Liver (tissue), 9 donors: ENCODE data around the gene DIS3L2. TPM values are rescaled to one million over a fixed set of nuclear protein-coding genes. Genes with fewer than 3 reads are reported as not detected.

Source experiments
- DNase-seq: peaks from one replicate; pipeline ENCODE4 v3.0.0-alpha.2; 2017; ENCODE audit warnings: low spot score
- H3K27ac ChIP-seq, 2 donors: one replicate each; pipeline ENCODE4 v1.7.0; 2013; ENCODE audit warnings: inconsistent platforms in 2 of 2, low read length in 2 of 2, control low read depth in 1 of 2, low read depth in 1 of 2, mild to moderate bottlenecking in 1 of 2
- H3K27me3 ChIP-seq, 4 donors: one replicate each; pipeline versions ENCODE4 v1.6.1 to v1.7.0; 2013; ENCODE audit warnings: low read length in 3 of 4, inconsistent platforms in 1 of 4, mild to moderate bottlenecking in 1 of 4, moderate library complexity in 1 of 4; ENCODE audit not compliant: control insufficient read depth in 4 of 4, insufficient read depth in 4 of 4
- H3K36me3 ChIP-seq, 4 donors: one replicate each; pipeline versions ENCODE4 v1.6.1 to v1.7.0; 2013; ENCODE audit warnings: low read length in 3 of 4, mild to moderate bottlenecking in 3 of 4, low read depth in 1 of 4, moderate library complexity in 1 of 4; ENCODE audit not compliant: control insufficient read depth in 4 of 4, insufficient read depth in 3 of 4
- H3K4me1 ChIP-seq, 4 donors: one replicate each; pipeline versions ENCODE4 v1.6.1 to v1.7.0; 2013; ENCODE audit warnings: low read length in 3 of 4, mild to moderate bottlenecking in 3 of 4, moderate library complexity in 1 of 4; ENCODE audit not compliant: control insufficient read depth in 4 of 4, insufficient read depth in 4 of 4
- H3K4me3 ChIP-seq, 3 donors: one replicate each; pipeline versions ENCODE4 v1.6.1 to v1.7.0; 2013; ENCODE audit warnings: low read length in 3 of 3, control low read depth in 1 of 3, low read depth in 1 of 3, mild to moderate bottlenecking in 1 of 3
- H3K9ac ChIP-seq, 2 donors: one replicate each; pipeline ENCODE4 v1.7.0; 2013; ENCODE audit warnings: low read length in 2 of 2, mild to moderate bottlenecking in 2 of 2, moderate library complexity in 2 of 2, control low read depth in 1 of 2, low read depth in 1 of 2
- H3K9me3 ChIP-seq, 4 donors: one replicate each; pipeline versions ENCODE4 v1.6.1 to v1.7.0; 2013; ENCODE audit warnings: low read length in 3 of 4; ENCODE audit not compliant: control insufficient read depth in 4 of 4
- EGR1 ChIP-seq, 2 donors: IDR thresholded peaks; 2 replicates each; pipeline ENCODE4 v1.6.1; 2016 to 2018; ENCODE audit warnings: antibody characterized with exemption in 2 of 2, low read depth in 2 of 2
- FOXA1 ChIP-seq: IDR thresholded peaks from 2 replicates; pipeline ENCODE4 v1.6.1; 2016; ENCODE audit warnings: antibody characterized with exemption
- HNF4A ChIP-seq, 2 donors: conservative IDR thresholded peaks; 2 replicates each; pipeline ENCODE4 v1.6.1; 2016; ENCODE audit warnings: antibody characterized with exemption in 2 of 2, mild to moderate bottlenecking in 2 of 2
- HNF4G ChIP-seq: IDR thresholded peaks from 2 replicates; pipeline ENCODE4 v1.6.1; 2016; ENCODE audit warnings: antibody characterized with exemption
- JUND ChIP-seq, 2 donors: IDR thresholded peaks; 2 replicates each; pipeline ENCODE4 v1.6.1; 2016; ENCODE audit warnings: antibody characterized with exemption in 2 of 2
- RAD21 ChIP-seq, 2 donors: IDR thresholded peaks; 2 replicates each; pipeline ENCODE4 v1.6.1; 2016; ENCODE audit warnings: antibody characterized with exemption in 2 of 2, mild to moderate bottlenecking in 2 of 2
- RXRA ChIP-seq, 2 donors: IDR thresholded peaks; 2 replicates each; pipeline ENCODE4 v1.6.1; 2017 to 2018; ENCODE audit warnings: antibody characterized with exemption in 2 of 2, mild to moderate bottlenecking in 1 of 2
- TAF1 ChIP-seq: conservative IDR thresholded peaks from 2 replicates; pipeline ENCODE4 v1.6.1; 2016; ENCODE audit warnings: antibody characterized with exemption, mild to moderate bottlenecking
- YY1 ChIP-seq: IDR thresholded peaks from 2 replicates; pipeline ENCODE4 v1.6.1; 2016; ENCODE audit warnings: antibody characterized with exemption, mild to moderate bottlenecking
- WGBS: extraction: QIAGEN DNeasy Blood & Tissue Kit; methylation state at CpG from one replicate; pipeline ENCODE4 v1.1.7; 2013; 5-methylcytosine and 5-hydroxymethylcytosine counted together
- polyA plus RNA-seq, 2 donors: library from polyadenylated mRNA; stranded (reverse) in 1 of 2; unstranded in 1 of 2; fragments of 200-250 nt in 1 of 2; fragments of >200 nt in 1 of 2; fragmentation: Nextera tagmentation in 1 of 2; extraction: Ambion mirVana in 1 of 2; gene quantifications; one replicate each; pipeline versions ENCODE4 v1.2.1 to v1.2.3, GENCODE V29; 2013 to 2015
- total RNA-seq, 2 donors: library from RNA; depleted of rRNA; stranded (reverse); fragments of >200 nt; gene quantifications; one replicate each; pipeline ENCODE4 v1.2.3, GENCODE V29; 2014
- TF ChIP-seq, protein P1 (sequence below): IDR thresholded peaks from 2 replicates; pipeline ENCODE4 v1.6.1; 2016; ENCODE audit warnings: antibody characterized with exemption, mild to moderate bottlenecking
- TF ChIP-seq, protein P2 (sequence below): IDR thresholded peaks from 2 replicates; pipeline ENCODE4 v1.6.1; 2016; ENCODE audit warnings: antibody characterized with exemption
- TF ChIP-seq, protein P3 (sequence below): IDR thresholded peaks from 2 replicates; pipeline ENCODE4 v1.6.1; 2016; ENCODE audit warnings: antibody characterized with exemption
- donor health status: healthy.
- donor health status: healthy.
- donor health status: healthy.
- donor health status: healthy.
- donor health status: healthy.

The DIS3L2 gene
- total and polyA plus RNA-seq, 4 donors: 5.7 to 21.5 (median 8.8) TPM

DNA sequence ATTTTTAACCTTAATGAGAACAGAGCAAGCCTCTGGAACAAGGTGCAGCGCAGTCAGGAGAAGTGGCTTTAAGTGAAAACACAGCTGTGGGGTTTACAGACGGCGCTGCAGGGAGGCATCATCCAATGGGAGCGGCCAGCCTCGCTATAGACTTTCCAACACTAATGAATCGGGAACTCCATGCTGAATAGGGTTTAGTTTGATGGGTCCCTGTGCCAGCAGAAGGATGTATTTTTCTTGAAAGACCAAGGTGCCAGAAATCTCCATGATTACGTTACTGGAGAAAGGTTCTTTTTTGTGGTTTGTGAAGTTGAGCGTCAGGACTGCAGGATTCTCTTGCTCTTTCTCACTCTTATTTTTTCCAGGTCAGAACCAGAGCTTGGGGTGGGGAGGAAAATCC lies 329.2 kb downstream of the DIS3L2 start:
- Histone ChIP-seq H3K9me3 (no peaks in the 10 kb centered on the region), H3K27ac (no peak overlapping the region), H3K27me3 (no peaks in the 10 kb centered on the region), H3K4me1 (no peaks in the 10 kb centered on the region), H3K4me3 (no peak overlapping the region), H3K9ac (no peak overlapping the region), H3K36me3 (peaks cover 0 to 6% (median 0%) of the 10 kb centered on the region in 4 donors)
- WGBS: 97% methylated on average over 8 of the region's 8 CpGs
- DNase-seq: no peak
- TF ChIP-seq EGR1 (IDR thresholded peaks at IDR 0.05; ENCODE audit: low read depth in 2 of 2): no peak
- no peak for TF ChIP-seq JUND (IDR thresholded peaks at IDR 0.05)
- TF ChIP-seq YY1: no peak
- TF ChIP-seq TAF1: no peak
- no peak for TF ChIP-seq HNF4A (conservative IDR thresholded peaks at IDR 0.05)
- no peak for TF ChIP-seq FOXA1
- TF ChIP-seq, protein P1, sequence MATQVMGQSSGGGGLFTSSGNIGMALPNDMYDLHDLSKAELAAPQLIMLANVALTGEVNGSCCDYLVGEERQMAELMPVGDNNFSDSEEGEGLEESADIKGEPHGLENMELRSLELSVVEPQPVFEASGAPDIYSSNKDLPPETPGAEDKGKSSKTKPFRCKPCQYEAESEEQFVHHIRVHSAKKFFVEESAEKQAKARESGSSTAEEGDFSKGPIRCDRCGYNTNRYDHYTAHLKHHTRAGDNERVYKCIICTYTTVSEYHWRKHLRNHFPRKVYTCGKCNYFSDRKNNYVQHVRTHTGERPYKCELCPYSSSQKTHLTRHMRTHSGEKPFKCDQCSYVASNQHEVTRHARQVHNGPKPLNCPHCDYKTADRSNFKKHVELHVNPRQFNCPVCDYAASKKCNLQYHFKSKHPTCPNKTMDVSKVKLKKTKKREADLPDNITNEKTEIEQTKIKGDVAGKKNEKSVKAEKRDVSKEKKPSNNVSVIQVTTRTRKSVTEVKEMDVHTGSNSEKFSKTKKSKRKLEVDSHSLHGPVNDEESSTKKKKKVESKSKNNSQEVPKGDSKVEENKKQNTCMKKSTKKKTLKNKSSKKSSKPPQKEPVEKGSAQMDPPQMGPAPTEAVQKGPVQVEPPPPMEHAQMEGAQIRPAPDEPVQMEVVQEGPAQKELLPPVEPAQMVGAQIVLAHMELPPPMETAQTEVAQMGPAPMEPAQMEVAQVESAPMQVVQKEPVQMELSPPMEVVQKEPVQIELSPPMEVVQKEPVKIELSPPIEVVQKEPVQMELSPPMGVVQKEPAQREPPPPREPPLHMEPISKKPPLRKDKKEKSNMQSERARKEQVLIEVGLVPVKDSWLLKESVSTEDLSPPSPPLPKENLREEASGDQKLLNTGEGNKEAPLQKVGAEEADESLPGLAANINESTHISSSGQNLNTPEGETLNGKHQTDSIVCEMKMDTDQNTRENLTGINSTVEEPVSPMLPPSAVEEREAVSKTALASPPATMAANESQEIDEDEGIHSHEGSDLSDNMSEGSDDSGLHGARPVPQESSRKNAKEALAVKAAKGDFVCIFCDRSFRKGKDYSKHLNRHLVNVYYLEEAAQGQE: no peak
- TF ChIP-seq, protein P2, sequence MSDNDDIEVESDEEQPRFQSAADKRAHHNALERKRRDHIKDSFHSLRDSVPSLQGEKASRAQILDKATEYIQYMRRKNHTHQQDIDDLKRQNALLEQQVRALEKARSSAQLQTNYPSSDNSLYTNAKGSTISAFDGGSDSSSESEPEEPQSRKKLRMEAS: no peak
- no peak for TF ChIP-seq HNF4G
- TF ChIP-seq, protein P3, sequence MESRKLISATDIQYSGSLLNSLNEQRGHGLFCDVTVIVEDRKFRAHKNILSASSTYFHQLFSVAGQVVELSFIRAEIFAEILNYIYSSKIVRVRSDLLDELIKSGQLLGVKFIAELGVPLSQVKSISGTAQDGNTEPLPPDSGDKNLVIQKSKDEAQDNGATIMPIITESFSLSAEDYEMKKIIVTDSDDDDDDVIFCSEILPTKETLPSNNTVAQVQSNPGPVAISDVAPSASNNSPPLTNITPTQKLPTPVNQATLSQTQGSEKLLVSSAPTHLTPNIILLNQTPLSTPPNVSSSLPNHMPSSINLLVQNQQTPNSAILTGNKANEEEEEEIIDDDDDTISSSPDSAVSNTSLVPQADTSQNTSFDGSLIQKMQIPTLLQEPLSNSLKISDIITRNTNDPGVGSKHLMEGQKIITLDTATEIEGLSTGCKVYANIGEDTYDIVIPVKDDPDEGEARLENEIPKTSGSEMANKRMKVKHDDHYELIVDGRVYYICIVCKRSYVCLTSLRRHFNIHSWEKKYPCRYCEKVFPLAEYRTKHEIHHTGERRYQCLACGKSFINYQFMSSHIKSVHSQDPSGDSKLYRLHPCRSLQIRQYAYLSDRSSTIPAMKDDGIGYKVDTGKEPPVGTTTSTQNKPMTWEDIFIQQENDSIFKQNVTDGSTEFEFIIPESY: no peak
- TF ChIP-seq RXRA (IDR thresholded peaks at IDR 0.05): no peak

DNA sequence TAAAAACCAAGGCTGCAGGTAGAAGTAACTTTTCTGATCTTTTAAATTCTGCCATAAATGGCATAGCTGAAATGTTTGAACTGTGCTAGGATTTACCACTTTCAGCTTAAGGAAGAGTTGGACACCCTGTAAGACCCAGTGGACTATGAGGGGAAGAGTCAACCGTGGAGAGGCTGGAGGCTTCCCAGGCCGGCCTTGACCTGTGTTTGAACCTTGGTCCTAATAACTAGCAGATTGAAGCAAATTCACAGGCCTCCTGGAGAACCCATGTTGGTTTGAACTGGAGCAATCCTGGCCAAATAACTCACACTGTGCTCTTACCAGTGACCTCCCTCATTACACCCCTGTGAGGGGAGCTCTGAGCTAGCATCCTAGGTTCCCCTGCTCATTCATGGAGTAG lies 329.8 kb downstream of the DIS3L2 start:
- Histone ChIP-seq H3K27me3 (no peaks in the 10 kb centered on the region), H3K27ac (no peak overlapping the region), H3K4me3 (no peak overlapping the region), H3K4me1 (no peaks in the 10 kb centered on the region), H3K9me3 (no peaks in the 10 kb centered on the region), H3K9ac (no peak overlapping the region), H3K36me3 (peaks cover 0 to 6% (median 0%) of the 10 kb centered on the region in 4 donors)
- DNase-seq: no peak
- WGBS: 75% methylated on average over 2 of the region's 2 CpGs
- TF ChIP-seq RAD21 (IDR thresholded peaks at IDR 0.05): no peak
- TF ChIP-seq, protein P2: no peak
